A673 (cell line): ENCODE measurements around the gene TRAK1. TPM values are rescaled to one million over a fixed set of nuclear protein-coding genes. Genes with fewer than 3 reads are reported as not detected.
A peak's percentile ranks its signal among the peaks of the same experiment; 100 is the strongest.

Experiments
- BruUV-seq: library from RNA; stranded (reverse); fragments of 400-500 nt; replicated peaks from 2 replicates; lab custom pipeline; 2021; lab: Mats Ljungman, UMichigan
- CTCF ChIA-PET: fragments of 300-600 bp; sonication (Branson Sonifier 250); formaldehyde crosslinking; loops from one replicate; lab custom pipeline; 2022; ENCODE audit warnings: antibody characterized with exemption; lab: Charles Lee
- POLR2A ChIA-PET: fragments of 300-600 bp; sonication (Branson Sonifier 250); formaldehyde crosslinking; loops from one replicate; lab custom pipeline; 2022; ENCODE audit warnings: antibody characterized with exemption; ENCODE audit not compliant: low non-redundant PET; lab: Charles Lee
- DNase-seq: peaks from one replicate; pipeline ENCODE4 v3.0.0-alpha.2; 2015; ENCODE audit warnings: low spot score
- H3K27ac ChIP-seq: fragments of 200-600 bp; sonication (generic); 2 replicates; pipeline ENCODE4 v1.5.1; 2016; ENCODE audit warnings: mixed run types, low read depth, mild to moderate bottlenecking, mixed read lengths, antibody characterized with exemption, low read length; ENCODE audit not compliant: poor library complexity, severe bottlenecking
- H3K27me3 ChIP-seq: fragments of 200-600 bp; sonication (generic); replicated peaks from 2 replicates; pipeline ENCODE4 v1.6.1; 2017; ENCODE audit warnings: mixed run types, low read depth, mild to moderate bottlenecking, mixed read lengths, antibody characterized with exemption, low read length; ENCODE audit not compliant: insufficient read depth, poor library complexity
- H3K36me3 ChIP-seq: fragments of 200-600 bp; sonication (generic); 2 replicates; pipeline ENCODE4 v1.6.1; 2016; ENCODE audit warnings: mixed run types, mild to moderate bottlenecking, mixed read lengths, antibody characterized with exemption, low read length; ENCODE audit not compliant: insufficient read depth, poor library complexity, severe bottlenecking
- H3K4me1 ChIP-seq: fragments of 200-600 bp; sonication (generic); 2 replicates; pipeline ENCODE4 v1.6.1; 2017; ENCODE audit warnings: mixed run types, mild to moderate bottlenecking, mixed read lengths, antibody characterized with exemption, low read length; ENCODE audit not compliant: insufficient read depth, poor library complexity, severe bottlenecking
- H3K4me3 ChIP-seq: fragments of 200-600 bp; sonication (generic); 2 replicates; pipeline ENCODE4 v1.5.1; 2016; ENCODE audit warnings: low read depth, mixed run types, mild to moderate bottlenecking, mixed read lengths, low read length; ENCODE audit not compliant: poor library complexity, severe bottlenecking
- H3K9me3 ChIP-seq: fragments of 200-600 bp; sonication (generic); 2 replicates; pipeline ENCODE4 v1.6.1; 2016; ENCODE audit warnings: mixed run types, low read depth, mild to moderate bottlenecking, mixed read lengths, antibody characterized with exemption, low read length; ENCODE audit not compliant: poor library complexity, severe bottlenecking
- EZH2 ChIP-seq: fragments of 200-600 bp; sonication (generic); IDR thresholded peaks from 2 replicates; pipeline ENCODE4 v1.6.1; 2017; ENCODE audit warnings: borderline replicate concordance, low read depth, mild to moderate bottlenecking, mixed read lengths, antibody characterized with exemption, low read length; ENCODE audit not compliant: poor library complexity, severe bottlenecking
- intact Hi-C: fragments of 100-400 bp; cut with micrococcal nuclease; formaldehyde crosslinking; loops from one replicate; pipeline ENCODE4 v1.10.0; 2022; ENCODE audit not compliant: unreplicated experiment
- total RNA-seq: library from RNA; stranded (reverse); gene quantifications from 2 replicates; pipeline ENCODE4 v1.2.3, GENCODE V29; 2021
- TF ChIP-seq, protein P1 (sequence below): fragments of 300-800, 200-600 bp; sonication (generic); conservative IDR thresholded peaks from 2 replicates; pipeline ENCODE4 v1.5.1; 2017; ENCODE audit warnings: low read depth, mild to moderate bottlenecking, antibody characterized with exemption, low read length, moderate library complexity, mixed read lengths

The TRAK1 gene
- total RNA-seq, 1 experiment from 2014 or later: 16.3 TPM

- no peak overlapping the region for H3K27ac ChIP-seq
- peaks cover 15% of the 10 kb centered on the region for H3K4me1 ChIP-seq
- CTCF ChIA-PET: no interaction called here
Observed at GRCh38 chr3:42118762-42119361, 27.7 kb downstream of the TRAK1 start.

GRCh38 chr3:42119561-42120355 is 28.6 kb downstream of the TRAK1 start:
- TF ChIP-seq EZH2: no peak
- TF ChIP-seq, protein P1, sequence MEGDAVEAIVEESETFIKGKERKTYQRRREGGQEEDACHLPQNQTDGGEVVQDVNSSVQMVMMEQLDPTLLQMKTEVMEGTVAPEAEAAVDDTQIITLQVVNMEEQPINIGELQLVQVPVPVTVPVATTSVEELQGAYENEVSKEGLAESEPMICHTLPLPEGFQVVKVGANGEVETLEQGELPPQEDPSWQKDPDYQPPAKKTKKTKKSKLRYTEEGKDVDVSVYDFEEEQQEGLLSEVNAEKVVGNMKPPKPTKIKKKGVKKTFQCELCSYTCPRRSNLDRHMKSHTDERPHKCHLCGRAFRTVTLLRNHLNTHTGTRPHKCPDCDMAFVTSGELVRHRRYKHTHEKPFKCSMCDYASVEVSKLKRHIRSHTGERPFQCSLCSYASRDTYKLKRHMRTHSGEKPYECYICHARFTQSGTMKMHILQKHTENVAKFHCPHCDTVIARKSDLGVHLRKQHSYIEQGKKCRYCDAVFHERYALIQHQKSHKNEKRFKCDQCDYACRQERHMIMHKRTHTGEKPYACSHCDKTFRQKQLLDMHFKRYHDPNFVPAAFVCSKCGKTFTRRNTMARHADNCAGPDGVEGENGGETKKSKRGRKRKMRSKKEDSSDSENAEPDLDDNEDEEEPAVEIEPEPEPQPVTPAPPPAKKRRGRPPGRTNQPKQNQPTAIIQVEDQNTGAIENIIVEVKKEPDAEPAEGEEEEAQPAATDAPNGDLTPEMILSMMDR: no peak
- Histone ChIP-seq H3K4me3 (no peak overlapping the region), H3K27me3 (no peaks in the 10 kb centered on the region), H3K36me3 (no peaks in the 10 kb centered on the region), H3K27ac (no peak overlapping the region), H3K9me3 (no peaks in the 10 kb centered on the region), H3K4me1 (peaks cover 15% of the 10 kb centered on the region)
- POLR2A ChIA-PET: no interaction called here
- DNase-seq: no peak
- intact Hi-C loops: loop anchor here (2.0 to 10.0 kb wide), 2 partner anchors 71 to 325 kb away; no protein-coding TSS in a partner anchor
- CTCF ChIA-PET: no interaction called here
- no TSS peak for BruUV-seq

More at GRCh38 chr3:42118762-42119361, 27.7 kb downstream of the TRAK1 start:
- TF ChIP-seq, protein P1: peak; percentile 41; the same call in 1 of the 2 replicates
- TF ChIP-seq EZH2: no peak
- H3K36me3 ChIP-seq: no peaks in the 10 kb centered on the region
- H3K27me3 ChIP-seq: no peaks in the 10 kb centered on the region
- H3K4me3 ChIP-seq: no peak overlapping the region
- POLR2A ChIA-PET: no interaction called here
- BruUV-seq: no TSS peak
- peak; percentile 43 for DNase-seq
- H3K9me3 ChIP-seq: no peaks in the 10 kb centered on the region
- intact Hi-C loops: loop anchor here (2.0 to 10.0 kb wide), 2 partner anchors 72 to 326 kb away; no protein-coding TSS in a partner anchor

- POLR2A ChIA-PET: no interaction called here
Observed at GRCh38 chr3:42120866-42121265, 29.7 kb downstream of the TRAK1 start.

More at GRCh38 chr3:42120866-42121265, 29.7 kb downstream of the TRAK1 start:
- peaks cover 15% of the 10 kb centered on the region for H3K4me1 ChIP-seq
- H3K36me3 ChIP-seq: peaks cover under 1% of the 10 kb centered on the region
- TF ChIP-seq EZH2: no peak
- TF ChIP-seq, protein P1: no peak
- H3K27me3 ChIP-seq: no peaks in the 10 kb centered on the region
- intact Hi-C loops: no loop called here
- CTCF ChIA-PET: no interaction called here
- no peak for DNase-seq
- H3K9me3 ChIP-seq: no peaks in the 10 kb centered on the region
- no peak overlapping the region for H3K27ac ChIP-seq
- no TSS peak for BruUV-seq
- H3K4me3 ChIP-seq: no peak overlapping the region
